HCT116 (cell line): Measurements from ENCODE around the gene APOL5. TPM values are rescaled to one million over a fixed set of nuclear protein-coding genes. Genes with fewer than 3 reads are reported as not detected.

ENCODE experiments used
- ATAC-seq: fragments of 200-7000 bp; cut with Tn5 transposase; 2 replicates; pipeline ENCODE4 v1.9.1; 2020; ENCODE audit warnings: mild to moderate bottlenecking, moderate library complexity
- BruUV-seq: library from RNA; stranded (reverse); fragments of 400-500 nt; replicated peaks from 2 replicates; lab custom pipeline; 2021; lab: Mats Ljungman, UMichigan
- CTCF ChIA-PET: fragments of 300-600 bp; sonication (Branson Sonifier 250); formaldehyde crosslinking; loops from one replicate; lab custom pipeline; 2021; ENCODE audit warnings: antibody characterized with exemption; lab: Charles Lee
- POLR2A ChIA-PET: fragments of 300-600, 350-600 bp; sonication (Branson Sonifier 250); formaldehyde crosslinking; loops from one replicate; lab custom pipeline; 2021; ENCODE audit warnings: antibody characterized with exemption; lab: Charles Lee
- RAD21 ChIA-PET, 2 experiments: fragments of 300-600 bp; sonication (Branson Sonifier 250); formaldehyde crosslinking; loops; one replicate each; lab custom pipeline; 2023; ENCODE audit warnings: low total read pairs in 2 of 2; ENCODE audit not compliant: uncharacterized antibody in 2 of 2, unreplicated experiment in 2 of 2, low non-redundant PET in 1 of 2; lab: Charles Lee
- DNase-seq: peaks from one replicate; pipeline ENCODE4 v3.0.0-alpha.2; 2010; ENCODE audit warnings: low read depth, low spot score
- H2AFZ ChIP-seq: fragments of 200-600 bp; shearing (Covaris generic), sonication (generic); 2 replicates; pipeline ENCODE4 v1.6.1; 2017; ENCODE audit warnings: low read depth, mixed run types, mixed read lengths, antibody characterized with exemption, low read length; ENCODE audit not compliant: poor library complexity, severe bottlenecking
- H3K27ac ChIP-seq: 2 replicates; pipeline ENCODE4 v1.5.1; 2012; ENCODE audit warnings: low read depth, low read length
- H3K27me3 ChIP-seq: fragments of 200-600 bp; sonication (generic); 2 replicates; pipeline ENCODE4 v1.6.1; 2016; ENCODE audit warnings: mixed run types, low read length, mixed read lengths; ENCODE audit not compliant: insufficient read depth
- H3K36me3 ChIP-seq, 2 experiments: fragments of 200-500 bp in 1 of 2; fragments of 200-600 bp in 1 of 2; sonication (Bioruptor generic) in 1 of 2; sonication (generic) in 1 of 2; 2 replicates each; pipeline versions ENCODE4 v1.5.1 to v1.6.1; 2014 to 2016; ENCODE audit warnings: low read length in 2 of 2, inconsistent platforms in 1 of 2, mixed read lengths in 1 of 2, mixed run types in 1 of 2; ENCODE audit not compliant: insufficient read depth in 2 of 2, control insufficient read depth in 1 of 2
- H3K4me1 ChIP-seq, 2 experiments: fragments of 200-600 bp in 1 of 2; sonication (generic) in 1 of 2; 2 replicates each; pipeline versions ENCODE4 v1.5.1 to v1.6.1; 2012 to 2017; ENCODE audit warnings: low read length in 2 of 2, inconsistent platforms in 1 of 2, mild to moderate bottlenecking in 1 of 2, mixed read lengths in 1 of 2, mixed run types in 1 of 2, moderate library complexity in 1 of 2; ENCODE audit not compliant: insufficient read depth in 2 of 2, control insufficient read depth in 1 of 2
- H3K4me2 ChIP-seq: fragments of 200-600 bp; sonication (generic); 2 replicates; pipeline ENCODE4 v1.6.1; 2017; ENCODE audit warnings: mixed run types, low read length, mixed read lengths
- H3K4me3 ChIP-seq, 2 experiments: fragments of 200-600 bp in 1 of 2; sonication (generic) in 1 of 2; replicated peaks in 1 of 2; 2 replicates each; pipeline ENCODE4 v1.5.1; 2011 to 2016; ENCODE audit warnings: low read length in 2 of 2, control low read depth in 1 of 2, low read depth in 1 of 2, mild to moderate bottlenecking in 1 of 2, mixed read lengths in 1 of 2, mixed run types in 1 of 2
- H3K79me2 ChIP-seq: fragments of 200-600 bp; sonication (generic); 2 replicates; pipeline ENCODE4 v1.6.1; 2017; ENCODE audit warnings: mild to moderate bottlenecking, mixed run types, low read length, moderate library complexity, mixed read lengths; ENCODE audit not compliant: insufficient read depth
- H3K9ac ChIP-seq: fragments of 200-600 bp; sonication (generic); 2 replicates; pipeline ENCODE4 v1.6.1; 2016; ENCODE audit warnings: low read length, mixed read lengths
- H3K9me2 ChIP-seq: fragments of 200-600 bp; sonication (generic), shearing (Covaris generic); 2 replicates; pipeline ENCODE4 v1.6.1; 2017; ENCODE audit warnings: mixed run types, mild to moderate bottlenecking, moderate library complexity; ENCODE audit not compliant: insufficient read depth
- H3K9me3 ChIP-seq, 2 experiments: fragments of 200-500 bp in 1 of 2; fragments of 200-600 bp in 1 of 2; sonication (Bioruptor generic) in 1 of 2; sonication (generic) in 1 of 2; 2 replicates each; pipeline ENCODE4 v1.6.1; 2014 to 2017; ENCODE audit warnings: low read length in 2 of 2, mixed read lengths in 2 of 2, inconsistent platforms in 1 of 2, low read depth in 1 of 2, mild to moderate bottlenecking in 1 of 2, mixed run types in 1 of 2, moderate library complexity in 1 of 2; ENCODE audit not compliant: control insufficient read depth in 1 of 2, insufficient read depth in 1 of 2
- H4K20me1 ChIP-seq: fragments of 200-600 bp; sonication (generic), shearing (Covaris generic); 2 replicates; pipeline ENCODE4 v1.6.1; 2017; ENCODE audit warnings: mixed run types, mild to moderate bottlenecking, moderate library complexity; ENCODE audit not compliant: insufficient read depth
- ATF3 ChIP-seq: IDR thresholded peaks from 2 replicates; pipeline ENCODE4 v1.6.1; 2012
- CBX3 ChIP-seq: IDR thresholded peaks from 2 replicates; pipeline ENCODE4 v1.6.1; 2012; ENCODE audit warnings: low read depth
- CTCF ChIP-seq, 3 experiments: fragments of 200-600 bp in 1 of 3; sonication (generic) in 1 of 3; IDR thresholded peaks in 2 of 3; conservative IDR thresholded peaks in 1 of 3; 2 replicates each; pipeline ENCODE4 v1.5.1; 2012 to 2017; ENCODE audit warnings: low read depth in 2 of 3, low read length in 2 of 3, antibody characterized with exemption in 1 of 3, borderline replicate concordance in 1 of 3, control low read depth in 1 of 3, mild to moderate bottlenecking in 1 of 3, mixed read lengths in 1 of 3, mixed run types in 1 of 3, moderate library complexity in 1 of 3; ENCODE audit not compliant: insufficient read depth in 1 of 3
- MAX ChIP-seq: IDR thresholded peaks from 2 replicates; pipeline ENCODE4 v1.6.1; 2012
- POLR2A ChIP-seq: IDR thresholded peaks from 2 replicates; pipeline ENCODE4 v1.7.0; 2011; ENCODE audit warnings: borderline replicate concordance; ENCODE audit not compliant: insufficient read depth, insufficient read length; ENCODE audit errors: extremely low read depth
- POLR2AphosphoS5 ChIP-seq: IDR thresholded peaks from 2 replicates; pipeline ENCODE4 v1.6.1; 2011; ENCODE audit warnings: mild to moderate bottlenecking, low read depth, low read length, moderate library complexity
- RAD21 ChIP-seq: IDR thresholded peaks from 2 replicates; pipeline ENCODE4 v1.6.1; 2012; ENCODE audit warnings: low read depth, mild to moderate bottlenecking
- REST ChIP-seq: IDR thresholded peaks from 2 replicates; pipeline ENCODE4 v1.6.1; 2012; ENCODE audit warnings: low read depth
- SIN3A ChIP-seq: IDR thresholded peaks from 2 replicates; pipeline ENCODE4 v1.6.1; 2012; ENCODE audit warnings: low read depth
- SP1 ChIP-seq: IDR thresholded peaks from 2 replicates; pipeline ENCODE4 v1.6.1; 2012; ENCODE audit warnings: low read depth
- SRF ChIP-seq: IDR thresholded peaks from 2 replicates; pipeline ENCODE4 v1.6.1; 2012; ENCODE audit warnings: low read depth
- TCF7L2 ChIP-seq: IDR thresholded peaks from 2 replicates; pipeline ENCODE4 v1.7.0; 2011; ENCODE audit warnings: borderline replicate concordance, inconsistent platforms; ENCODE audit not compliant: insufficient read depth, insufficient read length; ENCODE audit errors: extremely low read depth
- ZFX ChIP-seq: fragments of 450-650 bp; IDR thresholded peaks from 2 replicates; pipeline ENCODE4 v1.6.1; 2017
- intact Hi-C: fragments of 100-400 bp; cut with micrococcal nuclease; formaldehyde crosslinking; loops from 2 replicates; pipeline ENCODE4 v1.10.0; 2022
- total RNA-seq: library from RNA; stranded (reverse); gene quantifications from one replicate; pipeline ENCODE4 v1.2.1, GENCODE V29; 2021; ENCODE audit not compliant: unreplicated experiment

APOL5 gene
- total RNA-seq, 1 experiment from 2014 or later, result not detected

GRCh38 chr22:35684270-35684700, 33.4 kb upstream of the APOL5 start:
- ChIA-PET RAD21 (interaction anchor here in 1 of 2 experiments (0.7 kb wide), 1 partner anchor 20 kb away, joined by 3 read pairs; no protein-coding TSS in a partner anchor), POLR2A (no interaction called here), CTCF (interaction anchor here (0.7 kb wide), 1 partner anchor 218 kb away, joined by 3 read pairs; no protein-coding TSS in a partner anchor)
- H3K4me1 ChIP-seq, result no peaks in the 10 kb centered on the region
- no peak overlapping the region for H3K9ac ChIP-seq
- no peaks in the 10 kb centered on the region for H3K36me3 ChIP-seq
- H3K4me2 ChIP-seq, result no peak overlapping the region
- no peaks in the 10 kb centered on the region for H4K20me1 ChIP-seq
- intact Hi-C loops, result no loop called here
- no peaks in the 10 kb centered on the region for H3K27me3 ChIP-seq
- no peak overlapping the region for H3K27ac ChIP-seq
- no peak overlapping the region for H2AFZ ChIP-seq
- peak; percentile 45 for TF ChIP-seq RAD21
- no peak for TF ChIP-seq SRF
- TF ChIP-seq POLR2AphosphoS5, result no peak
- no peak for TF ChIP-seq SP1
- peak; percentile 13 to 28 (median 25); a peak in 2 of 6 replicates for TF ChIP-seq CTCF (IDR thresholded peaks at IDR 0.05 in 2 of 3, conservative IDR thresholded peaks at IDR 0.05 in 1 of 3; ENCODE audit: borderline replicate concordance in 1 of 3, insufficient read depth in 1 of 3, low read depth in 2 of 3, low read length in 2 of 3)
- H3K79me2 ChIP-seq, result no peaks in the 10 kb centered on the region
- H3K9me3 ChIP-seq, result no peaks in the 10 kb centered on the region; a peak in 1 of 4 replicates
- ATAC-seq (no peak; the same call in 1 of the 2 replicates), DNase-seq (no peak)
- H3K4me3 ChIP-seq, result no peak overlapping the region
- BruUV-seq, result no TSS peak
- no peaks in the 10 kb centered on the region for H3K9me2 ChIP-seq

GRCh38 chr22:35684732-35685131, 32.9 kb upstream of the APOL5 start:
- H2AFZ ChIP-seq, result no peak overlapping the region
- H3K9me2 ChIP-seq, result no peaks in the 10 kb centered on the region
- H3K27ac ChIP-seq, result no peak overlapping the region
- BruUV-seq, result no TSS peak
- ChIA-PET CTCF (interaction anchor here (0.7 kb wide), 1 partner anchor 218 kb away, joined by 3 read pairs; no protein-coding TSS in a partner anchor), POLR2A (no interaction called here), RAD21 (interaction anchor here in 1 of 2 experiments (0.7 kb wide), 1 partner anchor 20 kb away, joined by 3 read pairs; no protein-coding TSS in a partner anchor)
- no peaks in the 10 kb centered on the region; a peak in 1 of 4 replicates for H3K9me3 ChIP-seq
- no peak for DNase-seq
- H3K4me1 ChIP-seq, result no peaks in the 10 kb centered on the region
- no peaks in the 10 kb centered on the region for H3K36me3 ChIP-seq
- H3K79me2 ChIP-seq, result no peaks in the 10 kb centered on the region
- no peak for ATAC-seq
- intact Hi-C loops, result no loop called here
- H4K20me1 ChIP-seq, result no peaks in the 10 kb centered on the region
- H3K9ac ChIP-seq, result no peak overlapping the region
- no peak overlapping the region for H3K4me2 ChIP-seq
- H3K4me3 ChIP-seq, result no peak overlapping the region
- no peaks in the 10 kb centered on the region for H3K27me3 ChIP-seq
- no peak for TF ChIP-seq ZFX
- TF ChIP-seq REST, result no peak
- TF ChIP-seq CBX3, result no peak
- TF ChIP-seq SIN3A, result no peak
- TF ChIP-seq TCF7L2, result no peak
- no peak for TF ChIP-seq POLR2A
- TF ChIP-seq ATF3, result no peak
- no peak for TF ChIP-seq SRF
- no peak for TF ChIP-seq MAX
